Prostate gland (tissue), 2 donors: ENCODE measurements around the gene XXYLT1.

Experiments used
- POLR2A ChIP-seq: fragments of 450-650 bp; IDR thresholded peaks from one replicate; pipeline ENCODE4 v1.6.1; 2016; ENCODE audit warnings: antibody characterized with exemption, mild to moderate bottlenecking
- POLR2AphosphoS5 ChIP-seq: sonication (generic); formaldehyde crosslinking; IDR thresholded peaks from one replicate; pipeline ENCODE4 v1.6.1; 2017; ENCODE audit warnings: antibody characterized with exemption
- TF ChIP-seq, protein P1 (sequence below), 4 experiments: fragments of 200-600 bp in 2 of 4; fragments of 450-650 bp in 2 of 4; sonication (generic) in 2 of 4; IDR thresholded peaks; 1 replicate in 3 of 4; 2 replicates in 1 of 4; pipeline ENCODE4 v1.5.1; 2016 to 2019; ENCODE audit warnings: antibody characterized with exemption in 4 of 4, mild to moderate bottlenecking in 2 of 4, moderate library complexity in 2 of 4

DNA sequence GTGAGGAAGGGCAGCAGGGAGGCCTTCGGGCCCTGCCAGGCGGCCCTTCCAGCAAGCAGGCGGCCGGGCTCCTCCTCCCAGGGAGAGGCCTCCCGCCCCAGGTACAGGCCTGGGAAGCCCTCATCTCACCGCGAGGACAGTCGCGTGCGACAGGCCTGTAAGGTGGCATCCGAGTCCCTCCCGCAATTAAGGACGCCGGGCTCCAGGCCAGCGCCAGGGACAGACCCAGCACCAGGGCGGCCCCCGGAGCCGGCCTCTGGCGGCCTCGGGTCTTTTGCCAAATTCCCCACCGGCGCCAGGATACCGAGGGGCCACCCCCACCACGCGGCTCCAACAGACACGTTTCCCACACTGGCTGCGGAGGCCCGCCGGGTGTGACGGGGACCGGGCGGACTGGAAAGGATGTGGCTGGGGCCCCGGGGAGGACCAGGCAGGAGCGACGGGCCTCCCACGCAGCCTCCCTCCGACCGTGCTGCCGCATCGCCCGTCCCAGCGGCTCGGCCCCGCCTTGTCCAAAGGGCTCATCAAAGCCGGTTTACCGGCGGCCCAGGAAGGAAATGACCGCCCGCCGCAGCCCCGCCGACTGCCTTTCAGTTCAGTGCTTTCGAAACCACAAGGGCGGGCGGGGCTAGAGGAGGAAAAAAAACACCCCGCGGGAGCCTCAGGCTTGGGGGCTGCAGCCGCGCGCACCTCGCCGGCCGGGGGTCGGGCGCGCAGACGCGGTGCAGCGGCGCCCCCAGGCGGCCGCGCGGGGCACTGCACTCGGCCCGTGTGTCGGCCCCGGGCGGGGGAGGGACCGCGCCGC lies 11.3 kb downstream of the XXYLT1 start:
- TF ChIP-seq, protein P1, sequence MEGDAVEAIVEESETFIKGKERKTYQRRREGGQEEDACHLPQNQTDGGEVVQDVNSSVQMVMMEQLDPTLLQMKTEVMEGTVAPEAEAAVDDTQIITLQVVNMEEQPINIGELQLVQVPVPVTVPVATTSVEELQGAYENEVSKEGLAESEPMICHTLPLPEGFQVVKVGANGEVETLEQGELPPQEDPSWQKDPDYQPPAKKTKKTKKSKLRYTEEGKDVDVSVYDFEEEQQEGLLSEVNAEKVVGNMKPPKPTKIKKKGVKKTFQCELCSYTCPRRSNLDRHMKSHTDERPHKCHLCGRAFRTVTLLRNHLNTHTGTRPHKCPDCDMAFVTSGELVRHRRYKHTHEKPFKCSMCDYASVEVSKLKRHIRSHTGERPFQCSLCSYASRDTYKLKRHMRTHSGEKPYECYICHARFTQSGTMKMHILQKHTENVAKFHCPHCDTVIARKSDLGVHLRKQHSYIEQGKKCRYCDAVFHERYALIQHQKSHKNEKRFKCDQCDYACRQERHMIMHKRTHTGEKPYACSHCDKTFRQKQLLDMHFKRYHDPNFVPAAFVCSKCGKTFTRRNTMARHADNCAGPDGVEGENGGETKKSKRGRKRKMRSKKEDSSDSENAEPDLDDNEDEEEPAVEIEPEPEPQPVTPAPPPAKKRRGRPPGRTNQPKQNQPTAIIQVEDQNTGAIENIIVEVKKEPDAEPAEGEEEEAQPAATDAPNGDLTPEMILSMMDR (IDR thresholded peaks at IDR 0.05): peak; percentile 62 to 100 (median 90)
- TF ChIP-seq POLR2AphosphoS5 (peak; percentile 67), POLR2A (peak; percentile 47)
